ENCODE data around the gene ZNF784. TPM values are rescaled to one million over a fixed set of nuclear protein-coding genes. Genes with fewer than 3 reads are reported as not detected.

ZNF784 gene
- total and polyA plus RNA-seq, 2 of the 13 experiments (the other 11 are each of a cell fraction or from before 2014, with no cell fraction given): 4.1 to 4.2 TPM

- TF ChIP-seq, protein P1, sequence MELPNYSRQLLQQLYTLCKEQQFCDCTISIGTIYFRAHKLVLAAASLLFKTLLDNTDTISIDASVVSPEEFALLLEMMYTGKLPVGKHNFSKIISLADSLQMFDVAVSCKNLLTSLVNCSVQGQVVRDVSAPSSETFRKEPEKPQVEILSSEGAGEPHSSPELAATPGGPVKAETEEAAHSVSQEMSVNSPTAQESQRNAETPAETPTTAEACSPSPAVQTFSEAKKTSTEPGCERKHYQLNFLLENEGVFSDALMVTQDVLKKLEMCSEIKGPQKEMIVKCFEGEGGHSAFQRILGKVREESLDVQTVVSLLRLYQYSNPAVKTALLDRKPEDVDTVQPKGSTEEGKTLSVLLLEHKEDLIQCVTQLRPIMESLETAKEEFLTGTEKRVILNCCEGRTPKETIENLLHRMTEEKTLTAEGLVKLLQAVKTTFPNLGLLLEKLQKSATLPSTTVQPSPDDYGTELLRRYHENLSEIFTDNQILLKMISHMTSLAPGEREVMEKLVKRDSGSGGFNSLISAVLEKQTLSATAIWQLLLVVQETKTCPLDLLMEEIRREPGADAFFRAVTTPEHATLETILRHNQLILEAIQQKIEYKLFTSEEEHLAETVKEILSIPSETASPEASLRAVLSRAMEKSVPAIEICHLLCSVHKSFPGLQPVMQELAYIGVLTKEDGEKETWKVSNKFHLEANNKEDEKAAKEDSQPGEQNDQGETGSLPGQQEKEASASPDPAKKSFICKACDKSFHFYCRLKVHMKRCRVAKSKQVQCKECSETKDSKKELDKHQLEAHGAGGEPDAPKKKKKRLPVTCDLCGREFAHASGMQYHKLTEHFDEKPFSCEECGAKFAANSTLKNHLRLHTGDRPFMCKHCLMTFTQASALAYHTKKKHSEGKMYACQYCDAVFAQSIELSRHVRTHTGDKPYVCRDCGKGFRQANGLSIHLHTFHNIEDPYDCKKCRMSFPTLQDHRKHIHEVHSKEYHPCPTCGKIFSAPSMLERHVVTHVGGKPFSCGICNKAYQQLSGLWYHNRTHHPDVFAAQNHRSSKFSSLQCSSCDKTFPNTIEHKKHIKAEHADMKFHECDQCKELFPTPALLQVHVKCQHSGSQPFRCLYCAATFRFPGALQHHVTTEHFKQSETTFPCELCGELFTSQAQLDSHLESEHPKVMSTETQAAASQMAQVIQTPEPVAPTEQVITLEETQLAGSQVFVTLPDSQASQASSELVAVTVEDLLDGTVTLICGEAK (IDR thresholded peaks at IDR 0.05): no peak
- TF ChIP-seq, protein P1 (CRISPR knock-in tag; IDR thresholded peaks at IDR 0.05): no peak
- TF ChIP-seq HNRNPLL (IDR thresholded peaks at IDR 0.05; ENCODE audit: low read depth, low read length, poor library complexity, severe bottlenecking): no peak
- TF ChIP-seq NCOR1 (IDR thresholded peaks at IDR 0.05; ENCODE audit: borderline replicate concordance, low read length): no peak
- TF ChIP-seq ISL2 (CRISPR knock-in tag; IDR thresholded peaks at IDR 0.05): no peak
- no peak for TF ChIP-seq NR2F2 (IDR thresholded peaks at IDR 0.05; ENCODE audit: borderline replicate concordance, low read depth)
- TF ChIP-seq, protein P2, sequence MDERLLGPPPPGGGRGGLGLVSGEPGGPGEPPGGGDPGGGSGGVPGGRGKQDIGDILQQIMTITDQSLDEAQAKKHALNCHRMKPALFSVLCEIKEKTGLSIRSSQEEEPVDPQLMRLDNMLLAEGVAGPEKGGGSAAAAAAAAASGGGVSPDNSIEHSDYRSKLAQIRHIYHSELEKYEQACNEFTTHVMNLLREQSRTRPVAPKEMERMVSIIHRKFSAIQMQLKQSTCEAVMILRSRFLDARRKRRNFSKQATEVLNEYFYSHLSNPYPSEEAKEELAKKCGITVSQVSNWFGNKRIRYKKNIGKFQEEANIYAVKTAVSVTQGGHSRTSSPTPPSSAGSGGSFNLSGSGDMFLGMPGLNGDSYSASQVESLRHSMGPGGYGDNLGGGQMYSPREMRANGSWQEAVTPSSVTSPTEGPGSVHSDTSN (CRISPR knock-in tag; IDR thresholded peaks at IDR 0.05): no peak
- TF ChIP-seq ZC3H4 (CRISPR knock-in tag; IDR thresholded peaks at IDR 0.05; ENCODE audit: borderline replicate concordance): no peak
- no peak for TF ChIP-seq ARID2 (CRISPR knock-in tag; IDR thresholded peaks at IDR 0.05; ENCODE audit: borderline replicate concordance)
These were observed 20.6 kb upstream of the ZNF784 start (continued) for GRCh38 chr19:55644842-55645511.

Data from HepG2 (cell line).